Mucosa of descending colon (tissue), 3 donors: ENCODE measurements around the gene ARHGAP26. TPM values are rescaled to one million over a fixed set of nuclear protein-coding genes. Genes with fewer than 3 reads are reported as not detected.

Experiments used
- ATAC-seq: fragments of 200-7000 bp; cut with Tn5 transposase; one replicate; pipeline ENCODE4 v1.9.1; 2020; ENCODE audit warnings: mild to moderate bottlenecking, moderate library complexity
- DNase-seq, 3 donors: peaks; one replicate each; pipeline ENCODE4 v3.0.0-alpha.2; 2020
- H3K36me3 ChIP-seq: fragments of 200-600 bp; one replicate; pipeline ENCODE4 v1.8.0; 2021; ENCODE audit warnings: low read depth, mild to moderate bottlenecking
- H3K4me1 ChIP-seq: fragments of 200-600 bp; one replicate; pipeline ENCODE4 v1.8.0; 2021; ENCODE audit warnings: low read depth, mild to moderate bottlenecking
- H3K4me3 ChIP-seq: fragments of 200-600 bp; one replicate; pipeline ENCODE4 v1.8.0; 2021; ENCODE audit warnings: mild to moderate bottlenecking
- H3K9me3 ChIP-seq: fragments of 200-600 bp; one replicate; pipeline ENCODE4 v1.8.0; 2021; ENCODE audit warnings: mild to moderate bottlenecking
- intact Hi-C, 2 donors: fragments of 100-400 bp; cut with DNase I in 1 of 2; cut with micrococcal nuclease in 1 of 2; formaldehyde crosslinking; loops; one replicate each; pipeline versions ENCODE4 v1.11.0 to v1.11.1; 2022; cut with DNase I, micrococcal nuclease
- total RNA-seq, 3 donors: library from RNA; stranded (reverse); fragmentation: NEBNext Ultra II Directional in 2 of 3; extraction: Animal tissue kit (Norgen Biotek cat#: 25700) in 2 of 3; gene quantifications; one replicate each; pipeline versions ENCODE4 v1.2.1 to v1.2.4, GENCODE V29; 2021 to 2023
- TF ChIP-seq, protein P1 (sequence below): fragments of 200-600 bp; IDR thresholded peaks from one replicate; pipeline ENCODE4 v1.8.0; 2022; ENCODE audit warnings: antibody characterized with exemption, mild to moderate bottlenecking
- donor health status: DM: no; HTN: no; CAD: no; lungs with moderate emphysema.
- donor health status: DM: no; HTN: no; CAD: no.
- donor health status: DM: no; HTN: yes; CAD: no.

ARHGAP26 gene
- total RNA-seq, 3 donors from 2014 or later: 52.9 to 96.0 (median 67.8) TPM

DNA sequence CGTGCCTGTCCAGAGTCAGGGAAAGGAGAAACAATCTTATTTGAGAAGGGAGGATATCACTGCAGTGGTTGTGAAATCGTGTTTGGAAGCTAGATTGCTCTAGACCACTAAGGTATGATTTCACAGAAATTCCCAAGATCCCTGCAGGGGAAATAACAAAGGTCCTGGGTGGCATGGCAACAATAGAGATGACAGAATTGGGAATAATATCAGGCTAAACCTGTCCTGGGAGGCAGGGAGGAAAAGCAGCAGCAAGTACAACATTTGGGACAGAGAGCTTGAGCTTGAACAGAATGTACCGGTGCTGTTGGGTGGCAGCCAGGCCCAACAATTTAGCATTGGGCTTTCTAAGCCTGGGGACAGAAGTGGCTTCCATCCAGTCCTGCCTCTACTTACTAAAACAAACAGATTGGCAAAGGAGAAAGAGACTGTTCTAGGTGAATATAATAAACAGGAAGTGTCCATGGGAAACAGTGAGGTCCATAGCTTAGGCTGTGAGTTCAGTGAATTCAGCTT is 17.0 kb upstream of the ARHGAP26 start:
- TF ChIP-seq, protein P1, sequence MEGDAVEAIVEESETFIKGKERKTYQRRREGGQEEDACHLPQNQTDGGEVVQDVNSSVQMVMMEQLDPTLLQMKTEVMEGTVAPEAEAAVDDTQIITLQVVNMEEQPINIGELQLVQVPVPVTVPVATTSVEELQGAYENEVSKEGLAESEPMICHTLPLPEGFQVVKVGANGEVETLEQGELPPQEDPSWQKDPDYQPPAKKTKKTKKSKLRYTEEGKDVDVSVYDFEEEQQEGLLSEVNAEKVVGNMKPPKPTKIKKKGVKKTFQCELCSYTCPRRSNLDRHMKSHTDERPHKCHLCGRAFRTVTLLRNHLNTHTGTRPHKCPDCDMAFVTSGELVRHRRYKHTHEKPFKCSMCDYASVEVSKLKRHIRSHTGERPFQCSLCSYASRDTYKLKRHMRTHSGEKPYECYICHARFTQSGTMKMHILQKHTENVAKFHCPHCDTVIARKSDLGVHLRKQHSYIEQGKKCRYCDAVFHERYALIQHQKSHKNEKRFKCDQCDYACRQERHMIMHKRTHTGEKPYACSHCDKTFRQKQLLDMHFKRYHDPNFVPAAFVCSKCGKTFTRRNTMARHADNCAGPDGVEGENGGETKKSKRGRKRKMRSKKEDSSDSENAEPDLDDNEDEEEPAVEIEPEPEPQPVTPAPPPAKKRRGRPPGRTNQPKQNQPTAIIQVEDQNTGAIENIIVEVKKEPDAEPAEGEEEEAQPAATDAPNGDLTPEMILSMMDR: no peak
- Histone ChIP-seq H3K4me3 (no peak overlapping the region), H3K4me1 (no peaks in the 10 kb centered on the region), H3K36me3 (no peaks in the 10 kb centered on the region), H3K9me3 (no peaks in the 10 kb centered on the region)
- ATAC-seq (no peak), DNase-seq (no peak)
- intact Hi-C loops: loop anchor here in 1 of 2 donors (10.0 kb wide), 1 partner anchor 132 kb away; no protein-coding TSS in a partner anchor

DNA sequence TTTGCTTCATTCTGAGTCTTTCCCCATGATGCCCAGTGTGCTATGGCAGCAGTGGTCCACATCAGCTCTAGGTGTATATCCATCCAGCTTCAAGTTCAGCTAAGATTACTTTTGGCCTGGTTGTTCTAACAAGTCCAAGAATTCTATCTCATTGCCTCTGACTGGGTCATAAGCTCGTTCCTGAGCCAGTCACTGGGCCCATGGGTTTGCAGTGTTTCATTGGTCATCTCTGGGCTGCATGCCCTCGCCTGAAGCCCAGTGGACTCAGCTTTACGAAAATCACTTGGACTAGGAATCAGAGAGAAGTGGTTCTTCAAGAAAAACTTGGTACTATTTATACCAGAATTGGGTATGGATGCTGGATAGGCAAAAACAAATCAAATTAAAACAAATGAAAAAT is 16.1 kb upstream of the ARHGAP26 start:
- Histone ChIP-seq H3K4me1 (no peaks in the 10 kb centered on the region), H3K4me3 (no peak overlapping the region), H3K36me3 (no peaks in the 10 kb centered on the region), H3K9me3 (no peaks in the 10 kb centered on the region)
- TF ChIP-seq, protein P1: no peak
- ATAC-seq (no peak), DNase-seq (no peak)
- intact Hi-C loops: loop anchor here in 1 of 2 donors (10.0 kb wide), 1 partner anchor 131 kb away; no protein-coding TSS in a partner anchor

DNA sequence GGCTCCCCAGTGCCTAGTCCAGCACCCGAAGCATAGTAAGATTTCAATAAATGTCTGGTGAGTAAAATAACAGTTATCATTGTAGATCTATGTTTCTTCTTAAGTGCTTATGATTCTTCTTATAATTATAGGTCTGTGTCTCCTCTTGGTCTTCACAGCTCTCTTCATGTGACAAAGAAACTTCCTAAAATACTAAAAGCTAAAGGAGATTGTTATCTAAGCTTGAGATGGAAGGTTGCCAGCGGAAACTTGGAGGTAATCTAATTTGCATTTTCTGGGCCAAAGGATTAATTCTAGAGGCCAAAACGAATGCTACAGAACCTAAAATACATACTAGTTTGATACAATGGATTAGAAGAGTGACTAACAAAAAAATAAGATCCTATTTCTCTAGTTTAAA is 13.6 kb upstream of the ARHGAP26 start:
- Histone ChIP-seq H3K4me1 (no peaks in the 10 kb centered on the region), H3K36me3 (no peaks in the 10 kb centered on the region), H3K4me3 (no peak overlapping the region), H3K9me3 (no peaks in the 10 kb centered on the region)
- DNase-seq (no peak), ATAC-seq (no peak)
- intact Hi-C loops: loop anchor here in 1 of 2 donors (10.0 kb wide), 1 partner anchor 128 kb away; no protein-coding TSS in a partner anchor
- TF ChIP-seq, protein P1: no peak

DNA sequence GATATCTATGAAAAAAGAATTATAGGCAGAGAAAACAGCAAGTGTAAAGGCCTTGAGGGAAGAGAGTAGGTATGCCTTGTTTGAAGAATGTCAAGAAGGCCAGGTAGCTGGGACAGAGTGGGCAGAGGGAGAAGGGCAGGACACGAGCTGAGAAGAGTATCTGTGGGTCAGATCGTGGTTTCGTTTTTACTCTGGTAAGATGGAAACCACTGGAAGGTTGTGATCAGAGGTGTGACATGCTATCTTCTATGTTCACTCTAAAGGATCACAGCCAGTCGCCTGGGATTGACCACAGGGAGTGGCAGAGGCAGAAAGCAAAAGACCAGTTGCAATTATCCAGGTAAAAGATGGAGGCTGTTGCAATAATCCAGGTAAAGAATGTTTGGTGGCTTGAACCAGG is 12.6 kb upstream of the ARHGAP26 start:
- no peaks in the 10 kb centered on the region for H3K9me3 ChIP-seq
- H3K4me1 ChIP-seq: no peaks in the 10 kb centered on the region
- ATAC-seq: no peak
- TF ChIP-seq, protein P1: no peak
- intact Hi-C loops: loop anchor here in 1 of 2 donors (10.0 kb wide), 1 partner anchor 127 kb away; no protein-coding TSS in a partner anchor
- H3K4me3 ChIP-seq: no peak overlapping the region
- no peaks in the 10 kb centered on the region for H3K36me3 ChIP-seq
- no peak for DNase-seq

DNA sequence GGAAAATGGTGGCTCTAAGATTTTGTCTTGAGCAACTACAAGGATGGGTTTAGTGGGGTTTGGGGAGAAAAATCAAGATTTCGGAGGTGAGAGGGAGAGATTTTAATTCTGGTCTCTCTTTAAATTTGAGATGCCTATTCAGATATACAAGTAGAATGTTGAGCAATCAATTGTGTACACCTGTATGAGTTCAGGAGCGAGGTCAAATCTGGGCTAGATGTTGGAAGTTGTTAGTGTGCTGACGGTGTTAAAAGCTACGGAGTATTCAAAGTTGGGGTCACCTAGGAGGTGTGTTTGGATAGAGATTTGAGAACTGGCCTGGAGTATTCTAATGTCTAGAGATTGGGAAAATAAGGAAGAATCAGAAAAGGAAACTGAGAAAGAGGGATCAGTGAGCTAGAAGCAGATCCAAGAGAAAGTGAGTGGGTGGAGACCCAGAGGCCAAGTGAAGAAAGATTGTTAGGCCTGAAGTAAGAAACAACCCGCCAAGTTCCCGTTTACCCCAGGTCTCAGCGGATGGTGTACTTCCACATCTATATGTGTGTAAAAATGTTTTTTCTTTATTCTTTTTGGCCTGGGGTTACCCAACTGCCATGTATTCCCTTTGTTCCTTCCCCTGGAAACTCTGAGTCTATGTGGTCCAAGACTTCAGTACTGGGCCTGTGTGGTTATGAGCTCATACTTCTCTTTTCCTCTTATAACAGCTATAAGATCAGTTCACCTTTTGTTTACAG is 11.9 kb upstream of the ARHGAP26 start:
- Histone ChIP-seq H3K4me3 (no peak overlapping the region), H3K4me1 (no peaks in the 10 kb centered on the region), H3K9me3 (no peaks in the 10 kb centered on the region), H3K36me3 (no peaks in the 10 kb centered on the region)
- TF ChIP-seq, protein P1: no peak
- ATAC-seq: peak; percentile 37
- DNase-seq: no peak
- intact Hi-C loops: loop anchor here in 1 of 2 donors (10.0 kb wide), 1 partner anchor 127 kb away; no protein-coding TSS in a partner anchor
